H9 (cell line): ENCODE results near the gene TM7SF3. TPM values are rescaled to one million over a fixed set of nuclear protein-coding genes. Genes with fewer than 3 reads are reported as not detected.

ENCODE experiments used
- DNase-seq: peaks from one replicate; pipeline ENCODE4 v3.0.0-alpha.2; 2017
- H2AFZ ChIP-seq: one replicate; pipeline ENCODE4 v1.6.1; 2013; ENCODE audit warnings: mild to moderate bottlenecking, low read length, control low read depth, moderate library complexity
- H2AK5ac ChIP-seq: 2 replicates; pipeline ENCODE4 v1.6.1; 2013; ENCODE audit warnings: low read length, control low read depth, mixed read lengths; ENCODE audit not compliant: insufficient read length
- H2BK120ac ChIP-seq: one replicate; pipeline ENCODE4 v1.6.1; 2013; ENCODE audit warnings: low read depth, mild to moderate bottlenecking, low read length, control low read depth, inconsistent platforms; ENCODE audit not compliant: poor library complexity, severe bottlenecking
- H2BK12ac ChIP-seq: 2 replicates; pipeline ENCODE4 v1.6.1; 2013; ENCODE audit warnings: low read length, control low read depth, mixed read lengths, low read depth; ENCODE audit not compliant: insufficient read length
- H2BK15ac ChIP-seq: 2 replicates; pipeline ENCODE4 v1.6.1; 2013; ENCODE audit warnings: low read depth, low read length, control low read depth
- H2BK20ac ChIP-seq: one replicate; pipeline ENCODE4 v1.6.1; 2013; ENCODE audit warnings: low read depth, mild to moderate bottlenecking, low read length, control low read depth, inconsistent platforms; ENCODE audit not compliant: poor library complexity, severe bottlenecking
- H2BK5ac ChIP-seq: 2 replicates; pipeline ENCODE4 v1.6.1; 2013; ENCODE audit warnings: low read length, control low read depth, mixed read lengths; ENCODE audit not compliant: insufficient read length
- H3K14ac ChIP-seq: 2 replicates; pipeline ENCODE4 v1.6.1; 2013; ENCODE audit warnings: low read length, control low read depth; ENCODE audit not compliant: insufficient read depth
- H3K18ac ChIP-seq: 2 replicates; pipeline ENCODE4 v1.6.1; 2013; ENCODE audit warnings: low read depth, mild to moderate bottlenecking, mixed read lengths, low read length, control low read depth; ENCODE audit not compliant: insufficient read length
- H3K23ac ChIP-seq: 2 replicates; pipeline ENCODE4 v1.6.1; 2013; ENCODE audit warnings: low read length, control low read depth, mixed read lengths, low read depth; ENCODE audit not compliant: insufficient read length
- H3K23me2 ChIP-seq: 2 replicates; pipeline ENCODE4 v1.6.1; 2013; ENCODE audit warnings: low read depth, mild to moderate bottlenecking, mixed read lengths, low read length, control low read depth; ENCODE audit not compliant: insufficient read length, poor library complexity, severe bottlenecking
- H3K27ac ChIP-seq: 2 replicates; pipeline ENCODE4 v1.5.1; 2013; ENCODE audit warnings: low read length, control low read depth, mixed read lengths, low read depth; ENCODE audit not compliant: insufficient read length
- H3K27me3 ChIP-seq: 2 replicates; pipeline ENCODE4 v1.6.1; 2013; ENCODE audit warnings: low read length, control low read depth, inconsistent platforms; ENCODE audit not compliant: insufficient read depth
- H3K4ac ChIP-seq: 2 replicates; pipeline ENCODE4 v1.6.1; 2013; ENCODE audit warnings: low read depth, mild to moderate bottlenecking, control low read depth, inconsistent platforms, low read length, moderate library complexity
- H3K4me1 ChIP-seq: 2 replicates; pipeline ENCODE4 v1.6.1; 2013; ENCODE audit warnings: low read length, control low read depth, inconsistent platforms; ENCODE audit not compliant: insufficient read depth
- H3K4me2 ChIP-seq: 2 replicates; pipeline ENCODE4 v1.6.1; 2013; ENCODE audit warnings: low read length, control low read depth, mixed read lengths; ENCODE audit not compliant: insufficient read length, insufficient read depth
- H3K56ac ChIP-seq: 2 replicates; pipeline ENCODE4 v1.6.1; 2013; ENCODE audit warnings: low read depth, mild to moderate bottlenecking, mixed read lengths, low read length, control low read depth; ENCODE audit not compliant: insufficient read length
- H3K79me1 ChIP-seq: 2 replicates; pipeline ENCODE4 v1.6.1; 2013; ENCODE audit warnings: low read depth, mild to moderate bottlenecking, moderate library complexity, low read length, control low read depth, inconsistent platforms; ENCODE audit not compliant: insufficient read depth, poor library complexity, severe bottlenecking
- H3K79me2 ChIP-seq: 2 replicates; pipeline ENCODE4 v1.6.1; 2013; ENCODE audit warnings: low read length, control low read depth, inconsistent platforms; ENCODE audit not compliant: insufficient read depth
- H3K9ac ChIP-seq: 2 replicates; pipeline ENCODE4 v1.6.1; 2013; ENCODE audit warnings: low read length, control low read depth, mixed read lengths; ENCODE audit not compliant: insufficient read length; ENCODE audit errors: extremely low read depth
- H3K9me3 ChIP-seq: one replicate; pipeline ENCODE4 v1.6.1; 2013; ENCODE audit warnings: low read depth, low read length, inconsistent platforms; ENCODE audit not compliant: control insufficient read depth
- H3T11ph ChIP-seq: one replicate; pipeline ENCODE4 v1.6.1; 2013; ENCODE audit warnings: mild to moderate bottlenecking, low read length, control low read depth, inconsistent platforms
- H4K20me1 ChIP-seq: one replicate; pipeline ENCODE4 v1.6.1; 2013; ENCODE audit not compliant: control insufficient read depth, insufficient read length, insufficient read depth
- H4K5ac ChIP-seq: 2 replicates; pipeline ENCODE4 v1.6.1; 2013; ENCODE audit warnings: low read depth, mild to moderate bottlenecking, mixed read lengths, low read length, control low read depth; ENCODE audit not compliant: insufficient read length
- H4K8ac ChIP-seq: replicated peaks from 2 replicates; pipeline ENCODE4 v1.6.1; 2013; ENCODE audit warnings: low read length, control low read depth, mixed read lengths, low read depth; ENCODE audit not compliant: insufficient read length
- H4K91ac ChIP-seq: 2 replicates; pipeline ENCODE4 v1.6.1; 2013; ENCODE audit warnings: low read depth, mild to moderate bottlenecking, moderate library complexity, mixed read lengths, low read length, control low read depth; ENCODE audit not compliant: insufficient read length
- H3K27ac Mint-ChIP-seq, 3 experiments: 2 replicates in 2 of 3; 3 replicates in 1 of 3; pipeline ENCODE4 v1.8.0; 2020 to 2021; ENCODE audit warnings: mixed read lengths in 3 of 3, mild to moderate bottlenecking in 1 of 3, moderate library complexity in 1 of 3
- H3K27me3 Mint-ChIP-seq: 2 replicates; pipeline ENCODE4 v1.8.0; 2021; ENCODE audit warnings: low read depth, mild to moderate bottlenecking, moderate library complexity, mixed read lengths
- H3K36me3 Mint-ChIP-seq, 3 experiments: 2 replicates in 2 of 3; 3 replicates in 1 of 3; pipeline ENCODE4 v1.8.0; 2020 to 2021; ENCODE audit warnings: low read depth in 3 of 3, mixed read lengths in 3 of 3; ENCODE audit not compliant: insufficient read depth in 1 of 3
- H3K4me1 Mint-ChIP-seq, 2 experiments: 2 replicates each; pipeline ENCODE4 v1.8.0; 2020; ENCODE audit warnings: mixed read lengths in 2 of 2
- H3K4me3 Mint-ChIP-seq, 2 experiments: 2 replicates in 1 of 2; 3 replicates in 1 of 2; pipeline ENCODE4 v1.8.0; 2020 to 2021; ENCODE audit warnings: mild to moderate bottlenecking in 2 of 2, mixed read lengths in 2 of 2, moderate library complexity in 1 of 2
- H3K9me3 Mint-ChIP-seq, 2 experiments: 2 replicates in 1 of 2; 3 replicates in 1 of 2; pipeline ENCODE4 v1.8.0; 2020; ENCODE audit warnings: mild to moderate bottlenecking in 2 of 2, mixed read lengths in 2 of 2, moderate library complexity in 1 of 2
- CTCF ChIP-seq: fragments of 200-600 bp; sonication (generic); conservative IDR thresholded peaks from 3 replicates; pipeline ENCODE4 v1.8.0; 2021; ENCODE audit warnings: antibody characterized with exemption, mild to moderate bottlenecking
- WGBS: extraction: QIAGEN DNeasy Blood & Tissue Kit; methylation state at CpG from one replicate; pipeline ENCODE4 v1.1.7; 2013; ENCODE audit warnings: missing lambda C conversion rate, low lambda C conversion rate, mixed read lengths; ENCODE audit not compliant: insufficient read length; ENCODE audit errors: extremely low coverage; 5-methylcytosine and 5-hydroxymethylcytosine counted together
- total RNA-seq: library from RNA; stranded (reverse); gene quantifications from 2 replicates; pipeline ENCODE4 v1.2.1, GENCODE V29; 2021

The TM7SF3 gene
- total RNA-seq, 1 experiment from 2014 or later, result 74.9 TPM

GRCh38 chr12:27060740-27061139, 46.6 kb upstream of the TM7SF3 start:
- no peak overlapping the region for H4K91ac ChIP-seq
- no peaks in the 10 kb centered on the region for H3K27me3 ChIP-seq
- H3K9me3 ChIP-seq, result no peaks in the 10 kb centered on the region
- no peaks in the 10 kb centered on the region for H3K79me2 ChIP-seq
- H2BK20ac ChIP-seq, result no peak overlapping the region
- H3K14ac ChIP-seq, result no peak overlapping the region
- no peak overlapping the region for H2BK12ac ChIP-seq
- no peak overlapping the region for H2BK15ac ChIP-seq
- TF ChIP-seq CTCF, result no peak
- DNase-seq, result no peak
- H3T11ph ChIP-seq, result no peak overlapping the region
- no peak overlapping the region for H2BK5ac ChIP-seq
- no peaks in the 10 kb centered on the region for H3K23me2 ChIP-seq
- no CpG with 5 or more reads among the region's 2 CpGs for WGBS
- H3K4me2 ChIP-seq, result no peak overlapping the region
- H3K4me1 ChIP-seq, result no peaks in the 10 kb centered on the region
- H4K8ac ChIP-seq, result no peak overlapping the region
- H4K5ac ChIP-seq, result no peak overlapping the region
- no peak overlapping the region for H2BK120ac ChIP-seq
- no peak overlapping the region for H3K9ac ChIP-seq
- no peak overlapping the region for H2AK5ac ChIP-seq
- peaks cover 0 to 8% of the 10 kb centered on the region in 2 experiments; a peak in 2 of 5 replicates for H3K9me3 Mint-ChIP-seq
- no peak overlapping the region for H3K27ac ChIP-seq
- no peaks in the 10 kb centered on the region for H4K20me1 ChIP-seq
- H3K79me1 ChIP-seq, result no peaks in the 10 kb centered on the region
- no peaks in the 10 kb centered on the region for H3K27me3 Mint-ChIP-seq
- no peak overlapping the region for H3K4ac ChIP-seq
- no peak overlapping the region for H2AFZ ChIP-seq
- no peak overlapping the region for H3K4me3 Mint-ChIP-seq
- no peaks in the 10 kb centered on the region for H3K36me3 Mint-ChIP-seq
- H3K27ac Mint-ChIP-seq, result no peak overlapping the region
- no peak overlapping the region for H3K23ac ChIP-seq
- no peak overlapping the region for H3K56ac ChIP-seq
- H3K18ac ChIP-seq, result no peak overlapping the region
- H3K4me1 Mint-ChIP-seq, result no peaks in the 10 kb centered on the region
